GM20431 (cell line): Measurements from ENCODE around the gene RRM2.

Experiments
- in situ Hi-C: fragments of 300-500 bp; cut with MseI, MboI; formaldehyde crosslinking; loops from one replicate; pipeline ENCODE4 v1.15.0; 2020; ENCODE audit warnings: low sequenced_read_pairs; ENCODE audit not compliant: unreplicated experiment

RRM2 gene

DNA sequence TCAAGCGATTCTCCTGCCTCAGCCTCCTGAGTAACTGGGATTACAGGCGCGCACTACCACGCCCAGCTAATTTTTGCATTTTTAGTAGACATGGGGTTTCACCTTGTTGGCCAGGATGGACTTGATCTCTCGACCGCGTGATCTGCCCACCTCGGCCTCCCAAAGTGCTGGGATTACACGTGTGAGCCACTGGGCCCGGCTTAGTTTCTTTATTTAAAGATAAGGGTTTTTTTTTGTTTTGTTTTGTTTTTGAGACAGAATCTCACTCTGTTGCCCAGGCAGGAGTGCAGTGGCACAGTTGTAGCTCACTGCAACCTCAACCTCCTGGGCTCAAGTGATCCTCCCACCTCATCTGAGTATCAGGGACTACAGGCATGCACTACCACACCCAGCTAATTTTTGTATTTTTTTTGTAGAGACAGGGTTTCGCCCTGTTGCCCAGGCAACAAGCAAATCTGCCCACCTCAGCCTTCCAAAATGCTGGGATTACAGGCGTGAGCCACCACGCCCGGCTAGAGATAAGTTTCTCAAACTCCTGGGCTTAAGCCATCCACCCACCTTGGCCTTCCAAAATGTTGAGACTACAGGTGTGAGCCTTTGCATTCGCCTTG is 24.6 kb downstream of the RRM2 start:
- in situ Hi-C loops: loop anchor here (10.0 to 25.0 kb wide), 2 partner anchors 258 to 515 kb away; no protein-coding TSS in a partner anchor

DNA sequence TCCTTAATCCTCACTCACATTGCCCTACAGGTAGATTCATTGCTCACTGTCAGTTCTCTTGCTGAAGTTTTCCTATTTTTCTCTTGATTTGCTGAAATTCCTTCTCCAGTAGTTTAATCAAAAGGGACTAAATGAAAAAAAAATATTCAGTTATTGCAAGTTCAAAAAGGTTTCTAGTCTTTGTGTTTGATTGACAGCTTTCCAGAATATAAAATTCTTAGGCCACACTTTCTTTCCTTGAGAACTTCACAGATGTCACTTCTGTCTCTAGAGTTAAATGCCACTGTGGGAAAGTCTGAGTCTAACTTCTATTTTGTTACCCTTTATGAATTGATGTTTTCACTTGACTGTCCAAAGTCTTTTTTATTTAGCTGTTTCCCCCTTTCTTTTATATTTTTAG is 25.7 kb downstream of the RRM2 start:
- in situ Hi-C loops: loop anchor here (10.0 to 25.0 kb wide), 2 partner anchors 257 to 514 kb away; no protein-coding TSS in a partner anchor

DNA sequence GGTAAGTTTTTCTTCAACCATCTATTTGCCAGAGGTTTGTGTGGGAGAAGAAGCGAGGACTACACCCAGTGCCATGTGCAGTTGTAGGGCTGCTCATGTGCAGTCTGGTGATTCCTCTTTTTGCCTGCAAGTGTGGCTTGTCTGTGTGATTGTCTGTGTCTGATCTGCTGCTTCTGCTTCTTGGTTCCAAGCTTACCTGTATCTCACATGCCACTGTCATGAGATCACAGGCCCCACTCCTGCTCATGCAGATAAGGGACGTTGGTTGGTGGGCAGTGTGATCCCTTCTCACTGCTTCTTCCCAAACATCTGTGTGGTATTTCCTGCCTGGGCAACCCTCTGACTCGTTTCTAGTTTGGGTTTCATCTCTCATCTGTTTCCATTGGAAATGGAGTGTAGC is 27.1 kb downstream of the RRM2 start:
- in situ Hi-C loops: loop anchor here (10.0 to 25.0 kb wide), 2 partner anchors 255 to 513 kb away; no protein-coding TSS in a partner anchor

DNA sequence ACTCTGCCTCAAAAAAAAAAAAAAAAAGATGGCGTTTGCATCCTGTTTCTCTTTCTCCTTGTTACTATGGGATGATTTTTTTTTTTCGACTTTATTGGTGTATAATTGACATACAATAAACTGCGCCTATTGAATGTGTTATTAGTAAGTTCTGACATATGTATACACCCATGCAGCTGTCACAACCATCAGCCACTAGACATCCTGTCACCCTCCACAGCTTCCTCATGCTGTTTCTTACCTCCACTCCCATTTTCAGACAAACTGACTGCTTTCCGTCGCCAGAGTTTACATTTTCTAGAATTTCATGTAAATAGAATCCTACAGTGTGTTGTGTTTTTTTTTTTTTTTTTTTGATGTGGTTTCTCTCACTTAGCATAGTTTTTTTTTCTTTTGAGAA is 27.9 kb downstream of the RRM2 start:
- in situ Hi-C loops: no loop called here

DNA sequence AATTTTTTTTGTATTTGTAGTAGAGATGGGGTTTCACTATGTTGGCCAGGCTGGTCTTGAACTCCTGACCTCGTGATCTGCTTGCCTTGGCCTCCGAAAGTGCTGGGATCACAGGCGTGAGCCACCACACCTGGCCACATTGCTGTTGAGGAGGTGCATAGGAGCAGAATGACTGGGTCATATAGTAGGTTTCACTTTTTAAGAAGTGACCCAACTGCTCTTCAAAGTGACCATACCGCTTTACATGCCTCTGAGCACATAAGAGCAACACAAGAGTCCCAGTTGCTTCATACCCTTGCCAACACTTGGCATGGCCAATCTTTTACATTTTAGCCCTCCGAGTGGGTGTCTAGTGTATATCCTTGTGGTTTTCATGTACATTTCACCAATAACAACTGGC is 28.9 kb downstream of the RRM2 start:
- in situ Hi-C loops: no loop called here

DNA sequence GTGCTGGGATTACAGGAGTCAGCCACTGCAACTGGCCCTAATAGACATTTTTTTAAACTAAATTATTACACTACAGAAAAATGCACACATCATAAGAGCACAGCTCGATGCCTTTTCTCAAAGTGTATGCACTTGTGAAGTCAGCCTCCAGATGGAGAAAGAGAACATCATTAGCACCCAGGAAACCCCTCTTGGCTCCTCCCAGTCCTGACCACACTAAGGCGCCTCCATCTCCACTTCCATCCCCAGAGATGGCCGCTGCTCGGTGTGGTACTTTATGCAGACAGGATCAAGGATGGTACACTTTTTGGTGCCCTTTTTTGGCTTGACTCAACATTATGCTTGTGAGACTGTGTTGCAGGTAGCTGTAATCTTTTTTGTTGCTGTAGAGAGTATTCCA is 34.8 kb downstream of the RRM2 start:
- in situ Hi-C loops: no loop called here

DNA sequence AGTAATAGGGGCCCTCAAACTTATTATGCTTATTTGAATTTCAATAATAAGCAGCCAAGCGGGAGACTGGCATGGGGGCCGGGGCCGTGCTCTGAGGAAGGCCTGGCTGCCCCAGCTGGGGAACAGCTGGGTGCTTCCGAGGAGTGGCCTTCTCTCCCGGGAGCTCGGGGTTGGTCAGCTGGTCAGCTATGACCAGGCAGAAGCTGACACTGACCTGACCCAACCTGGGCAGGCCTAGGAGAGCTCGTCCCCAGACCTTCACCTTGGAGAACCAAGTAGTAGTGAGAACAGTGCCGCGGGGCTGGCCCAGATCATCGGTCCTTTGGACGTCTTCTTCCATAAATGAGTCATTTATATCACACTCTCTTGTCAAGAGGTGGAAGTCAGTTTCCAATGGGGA is 36.1 kb downstream of the RRM2 start:
- in situ Hi-C loops: no loop called here

DNA sequence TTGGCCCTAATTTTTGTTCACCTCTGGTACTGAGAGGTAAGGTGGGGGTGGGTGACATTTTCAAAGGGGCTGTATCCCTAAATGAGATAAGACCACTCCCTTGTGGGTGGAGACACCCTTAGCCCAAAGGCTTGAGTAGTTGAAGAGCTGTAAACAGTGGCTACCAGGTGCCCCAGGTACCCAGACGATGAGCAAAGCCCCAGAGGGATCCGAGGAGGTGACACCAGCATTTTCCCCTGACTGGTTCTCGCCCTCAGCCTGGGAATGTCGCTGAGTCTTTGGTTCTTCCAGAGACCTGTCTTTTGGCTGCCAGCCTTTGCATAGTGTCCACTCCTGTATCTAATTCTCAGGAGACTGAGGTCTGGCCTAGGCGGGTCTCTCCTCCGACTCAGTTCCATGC is 36.5 kb downstream of the RRM2 start:
- in situ Hi-C loops: no loop called here

DNA sequence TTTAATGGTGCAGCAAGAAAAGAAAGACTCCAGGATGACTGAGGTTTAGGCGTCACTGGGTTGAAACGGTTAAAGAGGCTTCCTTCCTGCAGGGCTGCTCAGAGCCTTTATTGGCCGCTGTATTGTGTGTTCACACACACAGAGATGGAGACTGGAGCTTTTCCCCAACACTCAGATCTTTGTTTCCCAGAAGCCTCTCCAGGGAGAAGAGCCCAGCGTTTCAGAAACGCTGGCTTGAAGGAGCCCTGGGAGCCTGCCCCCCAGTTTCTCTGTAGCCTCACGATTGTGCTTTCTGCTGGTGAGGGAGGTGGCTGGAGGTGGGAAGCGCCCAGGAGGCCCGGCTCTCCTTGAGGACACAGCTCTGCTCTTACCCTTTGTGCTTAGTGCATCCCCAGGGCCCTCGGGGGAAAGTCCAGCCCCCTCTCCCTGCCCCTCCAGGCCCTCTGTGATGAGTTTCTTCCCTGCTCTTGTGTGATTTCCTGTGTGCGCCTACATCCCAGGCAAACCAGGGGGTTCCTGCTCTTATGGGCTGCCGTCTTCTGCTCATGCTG is 37.1 kb downstream of the RRM2 start:
- in situ Hi-C loops: no loop called here

DNA sequence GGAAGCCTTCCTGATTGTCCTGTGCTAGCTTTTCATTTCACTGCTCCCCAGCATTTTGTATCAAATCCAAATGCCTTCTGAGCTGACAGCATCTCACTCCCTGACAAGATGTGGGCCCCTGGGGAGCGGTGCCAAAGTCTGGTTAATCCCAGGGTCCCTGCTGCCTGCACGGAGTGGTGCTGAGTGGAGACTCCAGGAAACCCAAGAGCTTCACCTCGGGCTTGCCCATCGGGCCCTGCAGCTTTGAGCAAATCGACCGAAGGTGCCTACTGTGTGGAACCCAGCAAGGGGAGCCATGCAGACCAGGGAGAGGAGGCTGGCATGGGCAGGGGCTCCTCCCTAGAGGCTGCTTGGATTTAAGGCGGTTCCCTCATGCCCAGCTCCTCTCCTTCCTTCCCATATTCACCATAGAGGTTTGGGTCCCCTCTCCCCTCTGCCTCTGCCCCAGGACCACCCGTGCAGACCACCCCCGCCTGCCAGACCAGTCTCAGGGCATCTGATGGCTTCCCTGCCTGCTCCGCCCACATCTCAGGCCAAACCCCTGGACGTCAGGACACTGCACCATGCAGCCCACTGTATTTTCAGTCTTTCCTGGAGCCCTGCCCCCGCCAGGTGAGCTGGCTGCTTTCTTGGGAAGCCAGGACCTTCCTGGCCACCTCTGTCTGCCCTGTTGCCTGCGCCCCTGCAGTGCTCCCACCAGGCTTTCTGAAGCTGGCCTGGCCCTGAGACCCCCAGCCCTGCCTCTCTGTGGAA is 37.8 kb downstream of the RRM2 start:
- in situ Hi-C loops: no loop called here

DNA sequence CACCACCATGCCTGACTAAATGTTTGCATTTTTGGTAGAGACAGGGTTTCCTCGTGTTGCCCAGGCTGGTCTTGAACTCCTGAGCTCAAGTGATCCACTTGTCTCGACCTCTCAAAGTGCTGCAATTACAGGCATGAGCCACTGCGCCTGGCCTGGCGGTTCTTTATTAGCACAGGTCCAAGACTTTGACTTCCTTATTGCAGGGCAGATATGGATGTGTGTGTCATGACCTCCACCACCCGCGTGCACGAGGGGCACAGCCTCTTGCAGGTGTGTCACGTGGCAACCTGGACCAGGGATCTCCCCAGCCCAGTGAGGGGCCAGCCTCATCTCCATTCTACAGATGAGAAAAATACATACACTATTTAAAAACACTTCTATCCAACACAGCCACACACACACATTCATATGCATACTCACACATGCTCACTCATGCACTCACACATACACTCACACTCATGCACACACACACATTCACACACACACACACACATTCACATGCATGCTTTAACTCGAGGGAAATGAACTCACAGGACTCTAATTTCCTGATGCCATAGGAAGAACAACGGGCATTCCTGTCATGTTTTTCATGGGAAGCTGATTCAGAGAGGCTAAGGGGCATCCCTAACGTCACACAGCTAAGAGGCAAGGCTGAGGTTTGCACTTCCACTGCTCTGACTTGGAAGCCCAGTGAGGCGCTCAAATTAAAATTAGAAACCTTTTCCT is 38.8 kb downstream of the RRM2 start:
- in situ Hi-C loops: no loop called here

DNA sequence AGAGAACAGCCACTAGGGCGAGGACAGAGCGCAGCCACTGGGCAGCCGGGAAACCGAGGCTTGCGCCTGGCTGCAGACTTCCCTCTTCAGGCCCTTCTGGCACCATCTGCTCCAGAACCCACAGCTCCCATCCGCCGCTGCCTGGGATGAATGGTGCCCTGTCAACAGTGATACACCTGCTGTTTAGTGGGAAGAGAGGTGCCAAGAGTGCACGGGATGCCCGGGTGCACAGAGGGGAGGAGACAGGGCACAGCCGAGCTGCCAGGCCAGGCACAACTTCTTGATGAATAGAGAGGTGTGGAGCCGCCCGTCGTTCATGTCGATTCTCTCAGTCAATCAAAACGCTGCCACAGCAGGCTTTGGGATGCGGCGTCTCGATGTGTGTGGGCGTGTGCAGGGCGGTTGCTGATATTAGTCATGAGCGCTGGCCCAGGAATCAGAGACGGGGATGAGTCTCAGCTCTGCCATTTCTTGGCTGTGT is 39.5 kb downstream of the RRM2 start:
- in situ Hi-C loops: no loop called here

DNA sequence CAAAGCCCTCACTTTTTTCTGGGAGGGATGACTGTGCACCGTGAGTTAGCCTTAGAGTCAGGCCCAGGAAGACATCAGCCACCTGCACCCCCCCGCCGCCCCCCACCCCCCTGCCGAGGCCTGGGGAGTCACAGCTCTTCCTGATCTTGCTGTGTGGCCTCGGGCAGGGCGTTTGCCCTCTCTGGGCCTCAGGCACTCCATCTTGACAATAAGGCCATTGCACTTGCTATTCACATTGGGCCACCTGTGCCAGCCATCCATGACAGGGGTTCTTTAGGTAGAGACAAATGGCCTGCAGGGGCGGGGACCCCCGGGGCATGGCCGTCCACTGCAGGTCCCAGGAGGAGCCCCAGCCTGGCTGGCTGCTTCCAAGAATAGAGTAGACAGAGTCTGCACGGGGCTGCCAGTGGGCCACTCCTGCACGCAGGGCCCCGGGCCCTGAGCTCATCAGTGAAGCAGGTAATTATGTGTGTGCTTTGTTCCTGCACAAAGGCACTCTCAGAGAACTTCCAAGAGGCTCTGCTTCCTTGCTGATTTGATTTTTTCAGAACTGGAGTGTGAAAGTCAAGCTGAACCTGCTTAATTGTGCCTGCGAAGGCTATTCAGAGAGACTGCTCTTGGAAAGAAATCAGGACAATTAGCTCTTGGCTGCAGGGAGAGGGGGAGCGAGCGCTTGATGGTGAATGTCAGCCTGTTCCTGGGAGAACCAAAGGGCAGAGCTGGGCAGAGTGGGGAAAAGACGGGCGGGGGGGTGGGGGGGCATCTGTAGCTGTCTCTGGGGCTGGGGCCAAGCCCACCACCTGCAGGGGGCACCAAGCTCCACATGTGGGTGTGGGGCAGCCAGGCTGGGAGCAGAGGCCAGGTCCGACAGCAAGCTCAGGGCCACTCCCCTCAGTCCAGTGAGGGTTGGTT is 40.3 kb downstream of the RRM2 start:
- in situ Hi-C loops: no loop called here

DNA sequence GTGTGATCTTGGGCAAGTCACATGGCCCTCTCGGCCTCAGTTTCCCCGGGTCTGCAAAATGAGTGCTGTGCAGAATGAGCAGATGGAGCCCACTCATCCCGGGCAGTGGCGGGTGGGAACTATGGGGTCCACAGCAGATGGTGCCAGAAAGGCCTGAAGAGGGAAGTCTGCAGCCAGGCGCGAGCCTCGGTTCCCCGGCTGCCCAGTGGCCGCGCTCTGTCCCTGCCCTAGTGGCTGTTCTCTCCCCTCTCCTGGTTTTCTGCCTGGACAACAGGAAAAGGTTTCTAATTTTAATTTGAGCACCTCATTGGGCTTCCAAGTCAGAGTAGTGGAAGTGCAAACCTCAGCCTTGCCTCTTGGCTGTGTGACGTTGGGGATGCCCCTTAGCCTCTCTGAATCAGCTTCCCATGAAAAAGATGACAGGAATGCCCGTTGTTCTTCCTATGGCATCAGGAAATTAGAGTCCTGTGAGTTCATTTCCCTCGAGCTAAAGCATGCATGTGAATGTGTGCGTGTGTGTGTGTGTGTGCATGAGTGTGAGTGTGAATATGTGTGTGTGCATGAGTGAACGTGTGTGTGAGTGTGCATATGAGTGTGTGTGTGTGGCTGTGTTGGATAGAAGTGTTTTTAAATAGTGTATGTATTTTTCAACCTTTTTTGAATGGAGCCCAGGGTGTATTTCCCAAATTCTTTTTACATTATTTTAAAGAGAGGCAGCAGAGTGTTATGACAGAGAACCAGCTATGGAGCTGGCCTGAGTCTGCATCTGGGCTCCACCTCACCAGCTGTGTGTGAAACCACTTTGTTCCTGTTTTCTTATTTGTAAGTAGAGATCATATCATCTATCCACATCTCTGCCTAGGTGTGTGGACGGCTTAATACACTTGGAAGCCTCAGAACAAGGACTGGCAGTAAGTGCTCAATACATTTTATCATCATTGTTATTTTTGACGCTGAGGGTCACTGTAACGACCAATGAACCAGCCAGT is 41.3 kb downstream of the RRM2 start:
- in situ Hi-C loops: no loop called here

DNA sequence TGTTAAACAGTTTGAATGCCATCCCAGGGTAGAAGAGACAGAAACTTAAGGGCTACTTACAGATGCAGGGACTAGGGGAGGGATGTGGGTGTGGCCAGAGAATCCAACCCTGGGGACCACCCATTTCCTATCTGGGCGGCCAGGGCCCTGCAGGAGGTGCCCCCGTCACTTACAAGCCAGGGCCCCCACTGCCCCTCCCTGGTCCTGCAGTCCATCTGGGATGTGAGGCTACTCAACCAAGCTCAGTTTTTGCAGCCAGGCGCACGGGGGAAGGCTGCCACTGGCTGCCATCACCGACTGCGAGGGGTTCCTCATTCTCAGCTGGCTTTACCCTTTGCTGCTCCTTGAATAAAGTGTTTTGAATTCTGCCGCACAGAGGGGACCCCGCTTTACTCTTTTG is 42.1 kb downstream of the RRM2 start:
- in situ Hi-C loops: no loop called here

DNA sequence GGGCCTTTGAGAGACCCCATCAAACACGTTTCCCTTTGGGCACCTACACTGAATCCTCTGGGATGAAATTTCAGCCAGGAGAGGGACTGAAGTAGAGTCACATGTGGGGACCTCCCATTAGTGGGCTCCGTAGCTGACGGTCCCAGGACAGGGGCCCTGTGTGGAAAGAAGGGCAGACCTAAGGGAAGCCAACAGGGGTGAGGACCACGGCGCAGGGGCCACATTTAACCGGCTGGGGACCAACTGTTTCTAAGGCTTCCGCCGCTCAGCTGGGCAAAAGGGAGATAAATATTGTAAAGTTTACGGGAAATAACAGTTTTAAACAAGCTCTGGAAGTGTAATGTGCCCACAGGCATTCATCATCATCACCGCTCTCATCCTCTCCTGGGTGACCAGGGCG is 42.7 kb downstream of the RRM2 start:
- in situ Hi-C loops: no loop called here

DNA sequence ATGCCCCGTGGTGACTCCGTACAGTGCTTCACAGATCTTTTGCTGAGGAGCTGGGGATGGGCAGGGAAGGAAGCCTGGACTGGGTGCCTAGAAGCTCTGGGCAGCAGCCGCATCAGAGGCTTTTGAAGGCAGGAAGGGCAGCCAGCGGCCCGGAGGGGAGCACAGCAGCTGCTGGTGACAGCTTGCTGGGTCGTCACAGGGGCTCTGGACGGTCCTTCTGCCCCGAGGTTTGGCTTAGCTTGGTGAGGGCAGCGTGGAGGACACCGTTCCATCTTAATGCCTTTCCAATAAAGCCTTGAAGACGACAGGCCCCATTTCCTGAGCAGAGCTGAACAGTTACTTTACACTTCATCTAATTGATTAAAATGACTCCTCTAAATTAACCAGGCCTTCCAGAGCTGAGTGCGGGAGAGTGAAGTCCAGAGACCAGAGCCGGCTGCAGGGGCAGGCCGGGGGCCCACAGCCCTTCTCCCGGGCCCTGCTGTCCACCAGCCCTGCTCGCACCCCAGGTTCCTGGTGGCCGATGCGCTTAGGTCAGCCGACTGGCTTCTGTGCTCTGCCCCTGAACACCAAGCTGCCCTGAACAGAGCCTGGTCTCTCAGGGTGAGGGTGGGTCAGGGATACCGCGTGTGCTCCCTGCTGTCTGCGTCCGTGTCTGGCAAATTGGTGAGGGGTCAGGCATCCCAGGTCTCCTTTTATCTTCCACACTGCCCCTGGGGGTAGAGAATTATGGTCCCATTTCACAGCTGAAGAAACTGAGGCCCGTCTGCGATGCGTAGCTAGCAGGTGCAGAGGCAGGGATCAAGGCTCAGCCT is 43.5 kb downstream of the RRM2 start:
- in situ Hi-C loops: no loop called here
